Motor neuron (in vitro differentiated cells): Measurements from ENCODE around the gene BABAM2. TPM values are rescaled to one million over a fixed set of nuclear protein-coding genes. Genes with fewer than 3 reads are reported as not detected.

Experiments
- ATAC-seq, 8 experiments: fragments of 200-7000 bp; cut with Tn5 transposase; replicated peaks in 6 of 8; 2 replicates each; pipeline ENCODE4 v1.8.0; 2021; ENCODE audit warnings: mild to moderate bottlenecking in 8 of 8, moderate library complexity in 8 of 8
- H3K27ac ChIP-seq, 2 donors: fragments of 250-450 bp; sonication (Bioruptor Pico); 2 replicates each; pipeline ENCODE4 v1.9.0; 2021; ENCODE audit warnings: antibody characterized with exemption in 2 of 2, mild to moderate bottlenecking in 2 of 2, moderate library complexity in 1 of 2
- H3K4me1 ChIP-seq, 2 donors: fragments of 250-450 bp; sonication (Bioruptor Pico); replicated peaks in 1 of 2; 2 replicates each; pipeline ENCODE4 v1.6.1; 2021; ENCODE audit warnings: antibody characterized with exemption in 2 of 2, mild to moderate bottlenecking in 2 of 2, moderate library complexity in 1 of 2
- H3K4me3 ChIP-seq, 5 donors: fragments of 250-450 bp; sonication (Bioruptor Pico); 2 replicates each; pipeline ENCODE4 v1.9.0; 2021; ENCODE audit warnings: antibody characterized with exemption in 5 of 5, mild to moderate bottlenecking in 5 of 5, moderate library complexity in 4 of 5
- WGBS, 10 experiments: fragments of 450-650 bp; shearing (Covaris generic); methylation state at CpG; one replicate each; pipeline ENCODE4 v1.0.0; 2022; 5-methylcytosine and 5-hydroxymethylcytosine counted together
- in situ Hi-C, 9 experiments: fragments of 400-800 bp; cut with MboI; loops; one replicate each; pipeline ENCODE4 v1.15.0; 2021; ENCODE audit warnings: low sequenced_read_pairs in 9 of 9, low pct_unique_long_range_greater_than_20kb in 2 of 9; ENCODE audit not compliant: unreplicated experiment in 9 of 9
- total RNA-seq, 8 experiments: library from RNA; unstranded; fragments of 300-600 nt; gene quantifications; 2 replicates each; pipeline versions ENCODE4 v1.2.3 to v1.2.4, GENCODE V29; 2022

Gene BABAM2
- total RNA-seq = 100 to 1,000 TPM in 1 of 8 experiments, 10 to 100 TPM in 7; 16.4 to 110 (median 36.4) TPM

DNA sequence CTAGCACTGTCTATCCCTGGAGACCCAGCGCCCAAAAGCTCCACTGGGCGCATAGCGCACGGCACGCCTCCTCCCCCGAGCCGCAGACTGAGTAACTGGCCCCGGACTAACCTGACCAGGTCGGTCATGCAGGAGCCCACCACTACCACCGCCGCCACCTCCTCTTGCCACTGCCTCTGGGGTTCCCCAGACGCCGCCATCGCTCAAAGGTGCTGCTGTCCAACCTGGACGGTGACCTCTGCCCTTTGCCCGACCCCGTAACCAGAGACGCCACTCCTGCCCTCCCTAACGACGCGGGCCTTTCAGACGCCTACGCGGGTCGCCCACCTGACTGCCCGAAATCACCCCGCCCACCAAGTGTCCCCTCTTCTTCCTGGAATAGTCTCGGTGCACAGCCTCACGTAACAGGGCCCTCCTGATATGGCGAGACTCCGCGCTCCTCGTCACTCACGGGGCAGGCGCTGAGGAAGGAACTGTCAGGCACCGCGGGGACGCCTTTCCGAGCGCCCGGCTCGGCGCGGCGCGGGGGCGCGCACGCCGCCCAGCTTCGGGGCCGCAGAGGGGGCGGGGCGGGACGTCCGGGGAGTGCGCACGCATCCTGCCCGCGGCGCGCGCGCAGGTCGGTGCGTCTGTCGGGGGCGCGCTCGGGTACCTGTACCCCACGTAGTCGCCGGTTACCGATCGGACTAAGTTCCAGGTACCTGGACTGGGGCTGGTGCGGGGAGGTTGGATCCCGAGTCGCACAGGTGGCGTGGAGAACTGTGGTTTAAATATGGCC is at the start of gene BABAM2, which contains the start of gene RBKS:
TSS of gene BABAM2 (plus strand) at position 584 of the 778 bp plus-strand sequence. CDS start 3,828 bp downstream, outside the sequence.
TSS of gene RBKS (minus strand) at position 242 of the 778 bp plus-strand sequence. CDS start at position 200, 42 bp downstream.
- Histone ChIP-seq H3K27ac (peak within 1 kb of the TSS; percentile 93 to 96), H3K4me1 (peaks cover 0 to 5% of the 10 kb centered on the region in 2 donors), H3K4me3 (peak within 1 kb of the TSS; percentile 52 to 69 (median 57))
- ATAC-seq = peak; percentile 82 to 94 (median 92)
- WGBS, 10 experiments = 0 to 2% (median 1%) methylated on average over 1 to 13 of the region's 79 CpGs; no CpG with 5 or more reads in 6 of the 10 experiments
- in situ Hi-C loops = no loop called here

DNA sequence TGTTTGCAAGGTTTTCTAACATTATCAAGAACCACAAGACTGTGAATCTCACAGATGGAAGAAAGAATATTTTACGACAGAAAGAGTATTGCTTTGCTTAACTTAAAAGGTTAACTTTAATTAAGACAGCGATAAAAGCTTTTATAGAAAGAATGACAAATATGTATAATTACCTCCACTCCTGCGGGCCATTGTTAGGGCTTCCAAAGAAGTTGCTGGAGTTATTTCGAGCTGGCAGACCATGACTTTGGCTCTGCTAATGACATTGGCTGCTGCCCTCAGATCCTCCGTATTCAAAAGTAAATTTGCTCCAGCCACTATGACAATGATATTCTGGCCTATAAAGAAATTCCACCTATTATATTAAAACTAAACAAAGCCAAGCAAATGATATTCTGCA is 47.6 kb upstream of the BABAM2 start:
- H3K4me1 ChIP-seq = no peaks in the 10 kb centered on the region
- no peak overlapping the region for H3K27ac ChIP-seq
- 37 to 90% (median 74%) methylated on average over 1 to 5 of the region's 5 CpGs; no CpG with 5 or more reads in 1 of the 10 experiments for WGBS, 10 experiments
- ATAC-seq = no peak
- H3K4me3 ChIP-seq = no peak overlapping the region
- in situ Hi-C loops = no loop called here

DNA sequence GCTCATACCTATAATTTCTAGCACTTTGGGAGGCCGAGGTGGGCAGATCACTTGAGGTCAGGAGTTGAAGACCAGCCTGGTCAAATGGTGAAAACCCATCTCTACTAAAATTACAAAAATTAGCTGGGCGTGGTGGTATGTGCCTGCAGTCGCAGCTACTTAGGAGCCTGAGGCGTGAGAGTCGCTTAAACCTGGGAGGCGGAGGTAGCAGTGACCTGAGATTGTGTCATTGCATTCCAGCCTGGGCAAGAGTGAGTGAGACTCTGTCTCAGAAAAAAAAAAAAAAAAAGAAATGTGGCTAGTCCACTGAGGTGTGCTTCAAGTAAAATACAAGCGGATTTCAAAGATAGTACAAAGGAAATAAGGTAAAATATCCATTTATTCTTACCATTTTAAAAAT is 46.5 kb upstream of the BABAM2 start:
- in situ Hi-C loops = no loop called here
- H3K4me3 ChIP-seq = no peak overlapping the region
- H3K27ac ChIP-seq = no peak overlapping the region
- ATAC-seq = no peak
- 84 to 100% (median 97%) methylated on average over 2 to 7 of the region's 7 CpGs; no CpG with 5 or more reads in 1 of the 10 experiments for WGBS, 10 experiments
- H3K4me1 ChIP-seq = no peaks in the 10 kb centered on the region

DNA sequence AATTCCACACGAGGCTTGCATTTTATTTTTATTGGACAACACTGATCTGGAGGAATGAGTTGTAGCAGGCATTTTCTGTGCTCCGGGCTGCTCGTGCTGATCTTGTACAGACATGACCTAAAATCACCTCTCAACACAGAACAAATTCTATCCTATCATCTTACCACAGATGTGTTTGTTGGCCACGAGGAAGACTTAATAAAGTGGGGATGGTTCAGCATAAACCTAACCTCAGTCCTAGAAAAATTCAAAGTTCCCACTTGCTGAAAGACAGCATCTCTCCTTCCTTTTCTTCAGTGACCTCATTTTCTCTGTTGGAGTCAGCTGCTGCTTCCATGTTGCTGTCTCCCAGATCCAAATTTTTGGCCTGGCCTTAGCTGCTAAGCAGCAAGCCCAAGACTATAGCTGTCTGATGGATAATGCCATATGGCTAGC is 45.7 kb upstream of the BABAM2 start:
- no peak overlapping the region for H3K4me3 ChIP-seq
- no peak overlapping the region for H3K27ac ChIP-seq
- 39 to 90% (median 67%) methylated on average over 1 to 4 of the region's 4 CpGs; no CpG with 5 or more reads in 2 of the 10 experiments for WGBS, 10 experiments
- in situ Hi-C loops = no loop called here
- ATAC-seq = no peak
- H3K4me1 ChIP-seq = no peaks in the 10 kb centered on the region

DNA sequence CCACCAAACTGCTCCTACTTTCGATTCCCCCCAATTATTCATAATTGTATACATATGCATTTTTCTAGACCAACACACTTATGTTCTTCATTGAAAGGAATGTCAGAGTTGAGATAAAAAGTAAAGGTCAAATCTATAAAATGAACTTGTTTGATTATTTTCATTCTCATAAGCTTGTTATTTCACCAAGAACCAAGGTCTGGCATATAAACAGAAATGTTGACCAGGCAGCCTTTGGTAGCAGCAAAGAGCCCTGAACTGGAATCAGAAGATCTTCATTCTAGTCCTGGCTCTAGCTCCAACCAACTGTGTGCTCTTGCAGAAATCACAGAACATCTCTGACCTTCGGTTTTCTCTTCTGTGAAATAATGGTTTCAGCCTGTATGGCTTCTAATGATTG is 43.2 kb upstream of the BABAM2 start:
- 67 to 100% (median 80%) methylated on average over 1 to 2 of the region's 2 CpGs; no CpG with 5 or more reads in 2 of the 10 experiments for WGBS, 10 experiments

DNA sequence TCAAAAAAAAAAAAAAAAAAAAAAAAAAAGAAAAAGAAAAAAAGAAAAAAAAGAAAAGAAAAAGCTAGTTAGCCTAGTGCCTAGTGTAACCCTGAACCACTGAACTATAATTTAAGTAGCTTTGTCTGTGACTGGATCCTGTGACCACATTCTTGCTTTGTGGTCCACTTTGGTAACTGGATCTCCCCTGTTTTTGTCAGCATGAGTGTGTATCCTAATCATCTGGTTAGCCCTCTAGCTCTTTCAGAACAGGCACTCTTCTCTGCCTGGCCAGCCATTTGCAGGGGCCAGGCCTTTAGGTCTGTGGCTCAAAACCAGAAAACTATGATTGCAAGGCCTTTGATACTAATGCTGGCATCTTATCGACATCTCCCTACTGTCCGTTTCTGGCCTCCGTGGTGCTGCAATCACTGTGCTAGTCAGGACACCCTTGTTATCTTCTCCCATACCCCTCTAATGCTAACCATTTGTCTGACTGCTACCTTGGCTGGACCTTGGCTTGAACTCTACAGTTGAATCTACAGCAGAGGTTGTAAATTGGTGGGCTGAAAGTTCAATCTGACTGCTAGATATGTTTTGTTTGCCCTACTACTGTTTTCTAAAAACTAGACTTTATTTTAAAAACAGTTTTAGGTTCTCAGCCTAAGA is 40.8 kb upstream of the BABAM2 start:
- ATAC-seq = no peak
- in situ Hi-C loops = no loop called here
- 86 to 100% (median 92%) methylated on average over 1 to 3 of the region's 3 CpGs; no CpG with 5 or more reads in 4 of the 10 experiments for WGBS, 10 experiments
- H3K27ac ChIP-seq = no peak overlapping the region
- no peaks in the 10 kb centered on the region for H3K4me1 ChIP-seq
- H3K4me3 ChIP-seq = no peak overlapping the region

More for the DNA sequence above, 43.2 kb upstream of the BABAM2 start:
- in situ Hi-C loops = no loop called here
- Histone ChIP-seq H3K27ac (no peak overlapping the region), H3K4me3 (no peak overlapping the region), H3K4me1 (no peaks in the 10 kb centered on the region)
- ATAC-seq = no peak

DNA sequence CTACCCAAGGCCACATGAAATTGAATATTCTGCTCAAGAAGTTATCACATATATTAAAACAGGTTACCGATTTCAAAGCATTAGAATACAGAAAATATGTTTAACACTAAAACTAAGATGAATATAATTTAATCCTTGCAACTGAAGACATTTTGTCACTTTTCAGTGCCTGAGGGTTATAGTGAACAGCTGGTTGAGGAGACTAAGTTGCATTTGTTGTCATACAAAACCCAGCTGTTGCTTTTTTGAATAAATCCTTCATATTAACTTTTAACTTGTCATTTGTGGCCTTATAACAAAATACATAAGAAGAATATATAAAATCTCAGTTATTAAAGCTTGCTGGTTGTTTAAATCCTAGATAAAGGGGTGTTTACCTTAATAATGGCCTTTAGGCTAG is 37.8 kb upstream of the BABAM2 start:
- no peaks in the 10 kb centered on the region for H3K4me1 ChIP-seq
- H3K4me3 ChIP-seq = no peak overlapping the region
- no peak overlapping the region for H3K27ac ChIP-seq
- in situ Hi-C loops = no loop called here
- no peak for ATAC-seq
- 62 to 100% (median 86%) methylated on average over 1 of the region's 1 CpG; no CpG with 5 or more reads in 5 of the 10 experiments for WGBS, 10 experiments

DNA sequence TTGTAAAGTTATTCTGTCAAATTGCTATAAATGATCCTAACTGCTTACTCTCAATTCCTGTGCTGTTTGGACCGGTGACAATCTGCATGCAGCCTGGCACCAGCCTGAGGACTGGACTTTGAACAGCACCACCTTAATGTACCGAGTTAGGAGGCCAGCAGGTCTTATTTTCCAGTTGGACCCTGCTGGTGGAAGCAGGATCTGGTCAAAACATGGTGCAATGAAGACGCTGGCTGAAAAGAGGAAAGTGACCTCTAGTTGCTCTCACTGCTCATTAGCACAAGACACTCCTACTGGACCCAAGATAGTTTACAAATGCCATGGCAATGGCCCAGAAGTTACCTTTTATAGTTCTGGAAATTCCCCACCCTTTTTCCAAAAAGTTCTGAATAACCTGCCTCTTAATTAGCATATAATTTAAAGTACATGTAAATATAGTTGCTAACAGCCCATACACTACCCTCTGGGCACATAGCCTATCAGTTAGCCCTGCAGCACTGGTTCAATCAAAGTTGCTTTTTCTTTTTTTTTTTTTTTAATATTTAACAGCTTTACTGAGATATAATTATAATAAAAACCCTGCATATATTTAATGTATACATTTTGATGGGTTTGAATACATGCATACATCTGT is 36.2 kb upstream of the BABAM2 start:
- no peaks in the 10 kb centered on the region for H3K4me1 ChIP-seq
- no peak overlapping the region for H3K4me3 ChIP-seq
- in situ Hi-C loops = no loop called here
- 43 to 100% (median 80%) methylated on average over 1 to 3 of the region's 3 CpGs; no CpG with 5 or more reads in 1 of the 10 experiments for WGBS, 10 experiments
- H3K27ac ChIP-seq = no peak overlapping the region
- peak in 3 of 8 experiments; percentile 92 to 95 (median 93) for ATAC-seq

DNA sequence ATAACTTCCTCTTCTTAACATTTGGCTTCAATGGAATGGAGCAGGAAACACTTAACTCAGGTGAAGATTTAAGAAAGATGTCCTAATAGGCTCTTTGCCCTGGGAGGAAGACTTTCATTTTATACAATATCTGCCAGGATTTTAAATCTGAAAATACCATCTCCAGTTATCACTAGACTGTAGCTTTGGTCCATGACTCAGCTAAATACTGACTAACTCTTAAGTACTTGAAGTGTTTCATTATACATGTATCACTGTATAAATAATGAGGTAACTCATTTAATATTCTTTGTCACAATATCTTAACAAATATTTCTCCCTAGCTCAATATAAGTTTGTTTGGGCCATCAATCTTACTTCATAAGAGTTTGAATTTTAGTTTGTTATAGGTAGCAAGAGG is 35.1 kb upstream of the BABAM2 start:
- H3K27ac ChIP-seq = no peak overlapping the region
- in situ Hi-C loops = no loop called here
- no peaks in the 10 kb centered on the region for H3K4me1 ChIP-seq
- ATAC-seq = peak in 2 of 8 experiments; percentile 11 to 20
- H3K4me3 ChIP-seq = no peak overlapping the region

DNA sequence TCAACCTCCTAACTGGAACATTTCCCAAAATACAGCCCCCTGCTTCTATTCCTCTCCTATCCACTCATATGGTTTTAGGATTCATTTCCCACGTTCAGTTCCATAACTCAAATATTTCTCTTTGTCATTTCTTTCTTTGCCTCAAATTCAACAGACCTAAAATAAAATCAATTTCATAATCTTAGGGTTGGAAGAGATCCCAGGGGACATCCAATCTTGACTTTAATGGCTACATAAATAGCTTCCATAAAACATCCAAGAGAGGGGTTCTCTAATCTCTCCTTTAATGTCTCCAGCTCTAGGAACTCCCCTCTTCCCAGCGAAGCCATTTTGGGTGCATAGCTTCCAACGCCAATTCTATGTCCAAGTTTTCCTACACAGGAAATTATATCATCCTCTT is 34.1 kb upstream of the BABAM2 start:
- H3K4me3 ChIP-seq = no peak overlapping the region
- no peak overlapping the region for H3K27ac ChIP-seq
- WGBS, 10 experiments = 0 to 92% (median 62%) methylated on average over 1 to 3 of the region's 3 CpGs; no CpG with 5 or more reads in 1 of the 10 experiments
- no peaks in the 10 kb centered on the region for H3K4me1 ChIP-seq
- no peak for ATAC-seq
- in situ Hi-C loops = no loop called here

DNA sequence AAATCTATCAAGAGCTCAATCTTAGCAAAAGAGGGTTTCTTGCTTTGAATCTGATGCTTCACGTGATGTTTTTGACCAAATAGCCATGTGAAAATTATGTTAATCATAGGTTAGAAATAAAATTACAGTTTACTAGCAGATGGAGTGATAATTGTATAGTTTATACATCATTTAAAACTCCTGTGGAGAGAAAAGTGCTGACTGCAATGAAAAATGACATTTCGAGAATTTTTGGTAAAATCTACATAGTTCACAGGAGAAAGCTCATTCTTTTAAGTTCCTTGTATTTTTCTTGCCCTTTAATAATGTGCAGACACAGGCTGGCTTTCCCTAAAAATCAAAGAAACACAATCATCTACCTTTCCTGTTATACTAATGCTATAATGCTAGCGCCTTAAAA is 33.6 kb upstream of the BABAM2 start:
- WGBS, 10 experiments = 40 to 94% (median 68%) methylated on average over 1 to 3 of the region's 3 CpGs
- ATAC-seq = no peak

DNA sequence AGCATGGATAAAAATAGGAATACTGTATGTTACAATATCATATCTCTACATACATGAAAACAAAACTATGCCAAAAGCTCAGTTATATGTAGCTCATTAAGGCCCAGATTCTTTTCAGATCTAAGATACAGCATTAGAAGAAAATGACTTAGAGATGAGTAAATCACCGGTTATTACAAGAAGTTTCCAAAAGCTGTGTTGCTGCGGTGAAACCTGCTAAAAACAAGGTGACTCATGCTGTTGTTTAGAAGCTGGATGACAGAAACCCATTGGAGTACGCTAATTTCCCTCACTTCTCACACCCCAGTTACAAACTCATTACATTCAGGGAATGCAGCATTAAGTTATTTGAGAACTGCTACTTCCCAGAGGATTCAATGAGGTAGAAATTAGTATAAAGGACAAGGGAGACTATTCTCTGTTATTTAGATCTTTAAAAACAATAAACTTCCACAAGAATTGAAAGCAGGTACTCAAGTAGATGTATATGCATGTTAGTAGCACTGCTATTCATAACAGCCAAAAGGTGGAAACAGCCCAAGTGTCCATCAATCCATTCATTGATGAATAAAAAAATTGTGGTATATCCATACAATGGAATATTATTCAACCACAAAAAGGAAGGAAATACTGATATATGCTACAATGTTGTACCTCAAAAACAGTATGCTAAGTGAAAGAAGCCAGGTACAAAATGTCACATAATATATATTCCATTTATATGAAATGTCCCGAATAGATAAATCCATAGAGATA is 32.9 kb upstream of the BABAM2 start:
- 19 to 100% (median 93%) methylated on average over 2 to 4 of the region's 4 CpGs for WGBS, 10 experiments
- no peak overlapping the region for H3K27ac ChIP-seq
- ATAC-seq = no peak
- no peaks in the 10 kb centered on the region for H3K4me1 ChIP-seq
- no peak overlapping the region for H3K4me3 ChIP-seq
- in situ Hi-C loops = no loop called here

More for the DNA sequence above, 33.6 kb upstream of the BABAM2 start:
- no peak overlapping the region for H3K27ac ChIP-seq
- H3K4me1 ChIP-seq = no peaks in the 10 kb centered on the region
- in situ Hi-C loops = no loop called here
- H3K4me3 ChIP-seq = no peak overlapping the region
